IMR-90 (cell line): Measurements from ENCODE around the gene FOSB. TPM values are rescaled to one million over a fixed set of nuclear protein-coding genes. Genes with fewer than 3 reads are reported as not detected.

Source experiments
- ATAC-seq: fragments of 200-7000 bp; cut with Tn5 transposase; 2 replicates; pipeline ENCODE4 v1.9.1; 2020; ENCODE audit warnings: low read depth, mild to moderate bottlenecking, moderate library complexity
- BruUV-seq: library from RNA; stranded (reverse); fragments of 400-500 nt; replicated peaks from 2 replicates; lab custom pipeline; 2021; lab: Mats Ljungman, UMichigan
- CTCF ChIA-PET: fragments of 300-600 bp; formaldehyde crosslinking; extraction: SDS; loops from one replicate; lab custom pipeline; 2021; ENCODE audit warnings: antibody characterized with exemption; lab: Yijun Ruan, JAX
- POLR2A ChIA-PET: fragments of 300-600 bp; sonication (Branson Sonifier 250); formaldehyde crosslinking; loops from one replicate; lab custom pipeline; 2022; ENCODE audit warnings: antibody characterized with exemption; ENCODE audit not compliant: unreplicated experiment; lab: Charles Lee
- DNase-seq: peaks from one replicate; pipeline ENCODE4 v3.0.0; 2013
- H2AFZ ChIP-seq: replicated peaks from 2 replicates; pipeline ENCODE3; 2013; ENCODE audit warnings: low read length, mild to moderate bottlenecking; ENCODE audit not compliant: poor library complexity
- H2AK5ac ChIP-seq: 2 replicates; pipeline ENCODE4 v1.6.1; 2013; ENCODE audit warnings: low read depth, low read length, inconsistent platforms
- H2AK9ac ChIP-seq: replicated peaks from 2 replicates; pipeline ENCODE3; 2013; ENCODE audit warnings: mild to moderate bottlenecking, low read depth, low read length, moderate library complexity; ENCODE audit not compliant: poor library complexity
- H2BK120ac ChIP-seq: 2 replicates; pipeline ENCODE4 v1.6.1; 2013; ENCODE audit warnings: low read depth, low read length, inconsistent platforms
- H2BK15ac ChIP-seq: 3 replicates; pipeline ENCODE4 v1.6.1; 2013; ENCODE audit warnings: low read depth, low read length, inconsistent platforms
- H2BK20ac ChIP-seq: 2 replicates; pipeline ENCODE4 v1.6.1; 2013; ENCODE audit warnings: low read depth, mild to moderate bottlenecking, inconsistent platforms, low read length, moderate library complexity
- H2BK5ac ChIP-seq: 2 replicates; pipeline ENCODE4 v1.6.1; 2013; ENCODE audit warnings: mild to moderate bottlenecking, low read depth, low read length, inconsistent platforms; ENCODE audit not compliant: poor library complexity, severe bottlenecking
- H3K14ac ChIP-seq: replicated peaks from 2 replicates; pipeline ENCODE4 v1.6.1; 2013; ENCODE audit warnings: low read depth, low read length, inconsistent platforms
- H3K18ac ChIP-seq: 2 replicates; pipeline ENCODE4 v1.6.1; 2013; ENCODE audit warnings: low read depth, low read length, control low read depth
- H3K23ac ChIP-seq: 2 replicates; pipeline ENCODE4 v1.6.1; 2013; ENCODE audit warnings: low read depth, low read length, inconsistent platforms
- H3K27ac ChIP-seq: 2 replicates; pipeline ENCODE4 v1.5.1; 2013; ENCODE audit warnings: mild to moderate bottlenecking, control low read depth, low read length; ENCODE audit not compliant: insufficient read depth
- H3K27me3 ChIP-seq: 2 replicates; pipeline ENCODE4 v1.6.1; 2013; ENCODE audit warnings: low read length; ENCODE audit not compliant: control insufficient read depth, insufficient read depth
- H3K36me3 ChIP-seq: 2 replicates; pipeline ENCODE4 v1.6.1; 2013; ENCODE audit warnings: low read length, mixed read lengths; ENCODE audit not compliant: control insufficient read depth, insufficient read depth
- H3K4ac ChIP-seq: 2 replicates; pipeline ENCODE4 v1.6.1; 2013; ENCODE audit warnings: low read depth, low read length, inconsistent platforms
- H3K4me1 ChIP-seq: 2 replicates; pipeline ENCODE4 v1.6.1; 2013; ENCODE audit warnings: low read length, mixed read lengths; ENCODE audit not compliant: control insufficient read depth, insufficient read depth
- H3K4me2 ChIP-seq: 2 replicates; pipeline ENCODE4 v1.6.1; 2013; ENCODE audit warnings: low read depth, mild to moderate bottlenecking, control low read depth, low read length, moderate library complexity
- H3K4me3 ChIP-seq: 2 replicates; pipeline ENCODE4 v1.5.1; 2013; ENCODE audit warnings: low read depth, mild to moderate bottlenecking, control low read depth, low read length, moderate library complexity; ENCODE audit not compliant: insufficient read depth
- H3K56ac ChIP-seq: 2 replicates; pipeline ENCODE4 v1.6.1; 2013; ENCODE audit warnings: low read length, inconsistent platforms; ENCODE audit not compliant: insufficient read depth; ENCODE audit errors: extremely low read depth
- H3K79me1 ChIP-seq, 2 experiments: 2 replicates each; pipeline ENCODE4 v1.6.1; 2013; ENCODE audit warnings: low read length in 2 of 2, inconsistent platforms in 1 of 2, low read depth in 1 of 2
- H3K9ac ChIP-seq: 2 replicates; pipeline ENCODE4 v1.6.1; 2013; ENCODE audit warnings: low read depth, low read length, control low read depth
- H3K9me1 ChIP-seq: 2 replicates; pipeline ENCODE4 v1.6.1; 2013; ENCODE audit warnings: low read length, inconsistent platforms; ENCODE audit not compliant: insufficient read depth
- H3K9me3 ChIP-seq: 2 replicates; pipeline ENCODE4 v1.6.1; 2013; ENCODE audit warnings: low read length; ENCODE audit not compliant: control insufficient read depth, insufficient read depth
- H4K20me1 ChIP-seq: 2 replicates; pipeline ENCODE4 v1.6.1; 2013; ENCODE audit warnings: low read length, inconsistent platforms; ENCODE audit not compliant: insufficient read depth
- H4K5ac ChIP-seq: 2 replicates; pipeline ENCODE4 v1.6.1; 2013; ENCODE audit warnings: mild to moderate bottlenecking, low read depth, low read length, control low read depth
- H4K8ac ChIP-seq, 2 experiments: 2 replicates each; pipeline ENCODE4 v1.6.1; 2013; ENCODE audit warnings: low read depth in 2 of 2, low read length in 2 of 2, control low read depth in 1 of 2, inconsistent platforms in 1 of 2
- H4K91ac ChIP-seq: 2 replicates; pipeline ENCODE4 v1.6.1; 2013; ENCODE audit warnings: low read depth, low read length, inconsistent platforms; ENCODE audit not compliant: insufficient read depth
- FOS ChIP-seq: fragments of 150-350 bp; IDR thresholded peaks from 2 replicates; pipeline ENCODE4 v1.6.1; 2016; ENCODE audit warnings: low read depth, low read length
- MAZ ChIP-seq: IDR thresholded peaks from 2 replicates; pipeline ENCODE4 v1.6.1; 2012; ENCODE audit warnings: low read depth, mild to moderate bottlenecking, low read length, improper control_type of control experiment, moderate library complexity, borderline replicate concordance
- NFE2L2 ChIP-seq: fragments of 150-350 bp; IDR thresholded peaks from 2 replicates; pipeline ENCODE4 v1.6.1; 2016; ENCODE audit warnings: low read depth, mild to moderate bottlenecking, low read length
- RAD21 ChIP-seq: IDR thresholded peaks from 2 replicates; pipeline ENCODE4 v1.6.1; 2012; ENCODE audit warnings: low read length, improper control_type of control experiment
- RCOR1 ChIP-seq: IDR thresholded peaks from 2 replicates; pipeline ENCODE4 v1.6.1; 2012; ENCODE audit warnings: mild to moderate bottlenecking, low read length, improper control_type of control experiment; ENCODE audit not compliant: insufficient replicate concordance
- RFX5 ChIP-seq: IDR thresholded peaks from 2 replicates; pipeline ENCODE4 v1.8.0; 2012; ENCODE audit warnings: low read depth, mild to moderate bottlenecking, low read length, moderate library complexity
- SMC3 ChIP-seq: fragments of 150-350 bp; IDR thresholded peaks from 2 replicates; pipeline ENCODE4 v1.6.1; 2016; ENCODE audit warnings: low read depth, mild to moderate bottlenecking, antibody characterized with exemption, low read length, moderate library complexity
- WGBS, 2 experiments: methylation state at CpG; one replicate each; pipeline versions ENCODE4 v1.1.5 to v1.1.7; 2013; ENCODE audit warnings: missing lambda C conversion rate in 2 of 2; ENCODE audit not compliant: insufficient read length in 1 of 2; ENCODE audit errors: extremely low coverage in 2 of 2; 5-methylcytosine and 5-hydroxymethylcytosine counted together
- dilution Hi-C: fragments of 300-500 bp; cut with HindIII; formaldehyde crosslinking; loops from one replicate; pipeline ENCODE4 v1.14.3; 2018; ENCODE audit warnings: low sequenced_read_pairs; ENCODE audit not compliant: unreplicated experiment
- in situ Hi-C: fragments of 300-500 bp; cut with MboI; formaldehyde crosslinking; loops from 3 replicates; pipeline ENCODE4 v1.14.3; 2019; ENCODE audit warnings: low sequenced_read_pairs, inconsistent platforms, mixed read lengths
- intact Hi-C: fragments of 100-400 bp; cut with micrococcal nuclease; formaldehyde crosslinking; loops from 2 replicates; pipeline ENCODE4 v1.10.0; 2022
- polyA plus RNA-seq, 3 experiments: library from polyadenylated mRNA; depleted of rRNA; stranded (reverse); fragments of >200 nt; gene quantifications; 2 replicates each; pipeline ENCODE4 v1.2.3, GENCODE V29; 2012; ENCODE audit warnings: low replicate concordance in 1 of 3
- total RNA-seq: library from RNA; depleted of rRNA; stranded (reverse); fragments of >200 nt; gene quantifications from 2 replicates; pipeline ENCODE4 v1.2.3, GENCODE V29; 2012
- TF ChIP-seq, protein P1 (sequence below): fragments of 150-350 bp; IDR thresholded peaks from 2 replicates; pipeline ENCODE4 v1.6.1; 2016; ENCODE audit warnings: low read depth, mild to moderate bottlenecking, low read length, moderate library complexity, borderline replicate concordance
- TF ChIP-seq, protein P2 (sequence below): fragments of 150-350 bp; IDR thresholded peaks from 2 replicates; pipeline ENCODE4 v1.6.1; 2017; ENCODE audit warnings: mild to moderate bottlenecking, antibody characterized with exemption, low read length, low read depth

The FOSB gene
- total and polyA plus RNA-seq, 2 of the 4 experiments (the other 2 are of a cell fraction) = 11.1 to 15.6 TPM

DNA sequence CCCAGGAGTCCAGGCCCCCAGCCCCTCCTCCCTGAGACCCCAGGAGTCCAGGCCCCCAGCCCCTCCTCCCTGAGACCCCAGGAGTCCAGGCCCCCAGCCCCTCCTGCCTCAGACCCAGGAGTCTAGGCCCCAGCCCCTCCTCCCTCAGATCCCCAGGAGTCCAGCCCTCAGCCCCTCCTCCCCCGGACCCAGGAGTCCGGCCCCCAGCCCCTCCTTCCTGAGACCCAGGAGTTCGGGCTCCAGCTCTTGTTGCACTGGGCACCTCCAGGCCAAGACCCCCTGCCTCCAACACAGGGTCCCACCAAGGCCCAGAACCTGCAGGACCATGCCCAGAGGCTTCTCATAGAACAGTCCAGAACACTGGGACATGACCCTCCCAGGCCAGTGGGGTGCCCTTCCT lies 47.9 kb upstream of the FOSB start:
- no peak overlapping the region for H3K27ac ChIP-seq
- no peak overlapping the region for H3K4ac ChIP-seq
- no peak overlapping the region for H2AFZ ChIP-seq
- no peak overlapping the region for H4K91ac ChIP-seq
- no peak overlapping the region for H3K23ac ChIP-seq
- no peaks in the 10 kb centered on the region for H3K27me3 ChIP-seq
- H3K4me2 ChIP-seq = no peak overlapping the region
- H4K5ac ChIP-seq = no peak overlapping the region
- in situ Hi-C loops = no loop called here
- intact Hi-C loops = no loop called here
- TF ChIP-seq RCOR1 = no peak
- no peak for TF ChIP-seq NFE2L2
- no peak for TF ChIP-seq RFX5
- TF ChIP-seq, protein P1, sequence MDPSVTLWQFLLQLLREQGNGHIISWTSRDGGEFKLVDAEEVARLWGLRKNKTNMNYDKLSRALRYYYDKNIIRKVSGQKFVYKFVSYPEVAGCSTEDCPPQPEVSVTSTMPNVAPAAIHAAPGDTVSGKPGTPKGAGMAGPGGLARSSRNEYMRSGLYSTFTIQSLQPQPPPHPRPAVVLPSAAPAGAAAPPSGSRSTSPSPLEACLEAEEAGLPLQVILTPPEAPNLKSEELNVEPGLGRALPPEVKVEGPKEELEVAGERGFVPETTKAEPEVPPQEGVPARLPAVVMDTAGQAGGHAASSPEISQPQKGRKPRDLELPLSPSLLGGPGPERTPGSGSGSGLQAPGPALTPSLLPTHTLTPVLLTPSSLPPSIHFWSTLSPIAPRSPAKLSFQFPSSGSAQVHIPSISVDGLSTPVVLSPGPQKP = no peak
- no peak for TF ChIP-seq RAD21
- TF ChIP-seq, protein P2, sequence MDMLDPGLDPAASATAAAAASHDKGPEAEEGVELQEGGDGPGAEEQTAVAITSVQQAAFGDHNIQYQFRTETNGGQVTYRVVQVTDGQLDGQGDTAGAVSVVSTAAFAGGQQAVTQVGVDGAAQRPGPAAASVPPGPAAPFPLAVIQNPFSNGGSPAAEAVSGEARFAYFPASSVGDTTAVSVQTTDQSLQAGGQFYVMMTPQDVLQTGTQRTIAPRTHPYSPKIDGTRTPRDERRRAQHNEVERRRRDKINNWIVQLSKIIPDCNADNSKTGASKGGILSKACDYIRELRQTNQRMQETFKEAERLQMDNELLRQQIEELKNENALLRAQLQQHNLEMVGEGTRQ = no peak
- no peak for TF ChIP-seq FOS
- no peak for TF ChIP-seq SMC3
- TF ChIP-seq MAZ = no peak
- H4K8ac ChIP-seq = no peak overlapping the region
- H3K14ac ChIP-seq = no peak overlapping the region
- no peak overlapping the region for H2AK9ac ChIP-seq
- no peak overlapping the region for H3K56ac ChIP-seq
- WGBS, 2 experiments = 50% methylated on average over 1 of the region's 3 CpGs; no CpG with 5 or more reads in 1 of the 2 experiments
- H2BK20ac ChIP-seq = no peak overlapping the region
- H3K9ac ChIP-seq = no peak overlapping the region
- peaks cover 5% of the 10 kb centered on the region for H3K4me1 ChIP-seq
- CTCF ChIA-PET = no interaction called here
- no TSS peak for BruUV-seq
- no peak overlapping the region for H2BK120ac ChIP-seq
- ATAC-seq (no peak), DNase-seq (no peak)
- H2AK5ac ChIP-seq = no peak overlapping the region
- no peak overlapping the region for H3K18ac ChIP-seq
- H4K20me1 ChIP-seq = no peaks in the 10 kb centered on the region
- no peak overlapping the region for H3K4me3 ChIP-seq
- peaks cover 14 to 51% of the 10 kb centered on the region in 2 experiments for H3K79me1 ChIP-seq
- no peak overlapping the region for H2BK5ac ChIP-seq
- peaks cover 43% of the 10 kb centered on the region for H3K36me3 ChIP-seq
- no peak overlapping the region for H2BK15ac ChIP-seq
- dilution Hi-C loops = no loop called here
- H3K9me3 ChIP-seq = no peaks in the 10 kb centered on the region
- POLR2A ChIA-PET = no interaction called here
- H3K9me1 ChIP-seq = no peaks in the 10 kb centered on the region; the same call in 1 of the 2 replicates
